ENCODE results near the gene MSL3.

DNA sequence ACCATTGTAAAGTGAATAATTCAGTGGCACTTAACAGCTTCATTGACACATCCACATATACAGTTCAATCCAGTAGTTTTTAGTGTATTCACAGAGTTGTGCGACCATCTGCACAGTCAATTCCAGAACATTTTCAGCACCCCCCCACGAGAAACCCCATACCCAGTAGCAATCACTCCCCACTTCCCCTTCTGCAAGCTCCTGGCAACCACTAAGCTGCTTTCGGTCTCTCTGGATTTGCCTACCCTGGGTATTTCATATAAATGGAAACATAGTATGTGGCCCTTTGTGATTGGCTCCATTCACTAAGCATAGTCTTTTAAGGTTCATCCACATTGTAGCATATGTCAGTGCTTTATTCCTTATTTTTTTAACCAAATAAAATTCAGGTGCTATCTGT is 10.0 kb downstream of the MSL3 start:
- TF ChIP-seq POLR2A (IDR thresholded peaks at IDR 0.05), result no peak
- TF ChIP-seq CTCF (IDR thresholded peaks at IDR 0.05), result no peak

Data from adrenal gland (tissue), 5 donors.